ENCODE results near the gene CST7.

DNA sequence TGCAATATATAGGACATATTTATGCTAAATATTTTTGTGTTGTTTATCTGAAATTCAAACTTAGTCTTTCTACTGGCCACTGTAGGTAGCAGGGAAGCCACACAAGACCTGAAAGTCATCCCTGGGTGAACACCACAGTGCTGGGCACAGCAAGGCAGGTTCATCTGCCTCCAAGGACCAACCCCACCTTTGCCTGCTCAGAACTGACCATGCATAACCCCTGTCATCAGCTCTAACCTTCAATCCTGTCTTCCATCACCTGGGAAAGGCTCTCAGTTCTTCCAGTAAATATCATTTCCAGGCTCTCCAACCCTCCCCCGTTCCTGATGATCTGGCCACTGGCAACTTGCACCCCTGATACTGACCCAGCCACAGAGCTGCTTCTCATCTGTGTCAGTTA is 32.7 kb upstream of the CST7 start:
- TF ChIP-seq ZNF274 (IDR thresholded peaks at IDR 0.05; ENCODE audit: low read depth, low read length) (no peak), SUZ12 (IDR thresholded peaks at IDR 0.05; ENCODE audit: extremely low read depth, insufficient read depth, insufficient read length) (no peak)

Measured in NT2/D1 (cell line).